ENCODE measurements around the gene HEXD. TPM values are rescaled to one million over a fixed set of nuclear protein-coding genes. Genes with fewer than 3 reads are reported as not detected.

The HEXD gene
- polyA plus RNA-seq, 1 experiment: 8.9 TPM

- TF ChIP-seq CTCF (IDR thresholded peaks at IDR 0.05; ENCODE audit: insufficient read depth, low read depth, low read length): no peak
- ChIA-PET CTCF (no interaction called here), POLR2A (no interaction called here)
- Histone ChIP-seq H3K36me3 (ENCODE audit: control insufficient read depth, insufficient read depth, low read length) (peaks cover 21% of the 10 kb centered on the region), H3K27me3 (ENCODE audit: control insufficient read depth, insufficient read depth, low read length) (no peaks in the 10 kb centered on the region), H3K4me3 (ENCODE audit: low read depth, low read length) (no peak overlapping the region)
- no peak for DNase-seq (ENCODE audit: low read depth)
Measured at GRCh38 chr17:82487910-82488309, 69.8 kb downstream of the HEXD start.

- no peak for TF ChIP-seq CTCF (IDR thresholded peaks at IDR 0.05; ENCODE audit: insufficient read depth, low read depth, low read length)
- CTCF ChIA-PET: no interaction called here
- DNase-seq (ENCODE audit: low read depth): no peak
- H3K27me3 ChIP-seq (ENCODE audit: control insufficient read depth, insufficient read depth, low read length): no peaks in the 10 kb centered on the region
- POLR2A ChIA-PET: no interaction called here
- H3K36me3 ChIP-seq (ENCODE audit: control insufficient read depth, insufficient read depth, low read length): peaks cover 17% of the 10 kb centered on the region
- no peak overlapping the region for H3K4me3 ChIP-seq (ENCODE audit: low read depth, low read length)
Measured at GRCh38 chr17:82489117-82489516, 71.0 kb downstream of the HEXD start.

GRCh38 chr17:82489851-82490511, 71.8 kb downstream of the HEXD start:
- H3K27me3 ChIP-seq (ENCODE audit: control insufficient read depth, insufficient read depth, low read length): no peaks in the 10 kb centered on the region
- peaks cover 16% of the 10 kb centered on the region for H3K36me3 ChIP-seq (ENCODE audit: control insufficient read depth, insufficient read depth, low read length)
- ChIA-PET POLR2A (no interaction called here), CTCF (no interaction called here)
- no peak for TF ChIP-seq CTCF (IDR thresholded peaks at IDR 0.05; ENCODE audit: insufficient read depth, low read depth, low read length)
- H3K4me3 ChIP-seq (ENCODE audit: low read depth, low read length): no peak overlapping the region
- DNase-seq (ENCODE audit: low read depth): no peak

- ChIA-PET CTCF (no interaction called here), POLR2A (no interaction called here)
- peaks cover 12% of the 10 kb centered on the region for H3K36me3 ChIP-seq (ENCODE audit: control insufficient read depth, insufficient read depth, low read length)
- no peak for TF ChIP-seq CTCF (IDR thresholded peaks at IDR 0.05; ENCODE audit: insufficient read depth, low read depth, low read length)
- H3K27me3 ChIP-seq (ENCODE audit: control insufficient read depth, insufficient read depth, low read length): no peaks in the 10 kb centered on the region
- H3K4me3 ChIP-seq (ENCODE audit: low read depth, low read length): no peak overlapping the region
- DNase-seq (ENCODE audit: low read depth): no peak
Measured at GRCh38 chr17:82490512-82491195, 72.5 kb downstream of the HEXD start.

- H3K27me3 ChIP-seq (ENCODE audit: control insufficient read depth, insufficient read depth, low read length): no peaks in the 10 kb centered on the region
- H3K36me3 ChIP-seq (ENCODE audit: control insufficient read depth, insufficient read depth, low read length): peaks cover 7% of the 10 kb centered on the region
- ChIA-PET POLR2A (no interaction called here), CTCF (interaction anchor here (0.6 kb wide), 1 partner anchor 284 kb away, joined by 4 read pairs; no protein-coding TSS in a partner anchor)
- no peak for DNase-seq (ENCODE audit: low read depth)
- TF ChIP-seq CTCF (IDR thresholded peaks at IDR 0.05; ENCODE audit: insufficient read depth, low read depth, low read length): no peak
- no peak overlapping the region for H3K4me3 ChIP-seq (ENCODE audit: low read depth, low read length)
Measured at GRCh38 chr17:82491196-82491530, 73.0 kb downstream of the HEXD start.
